ENCODE measurements around the gene CRK.

GRCh38 chr17:1482680-1483079, 26.6 kb upstream of the CRK start:
- TF ChIP-seq POLR2AphosphoS5 (IDR thresholded peaks at IDR 0.05; ENCODE audit: low read depth, low read length): no peak
- no peak for TF ChIP-seq TAF1 (IDR thresholded peaks at IDR 0.05; ENCODE audit: borderline replicate concordance, insufficient read depth, low read length)
- TF ChIP-seq SIN3A (IDR thresholded peaks at IDR 0.05; ENCODE audit: borderline replicate concordance, insufficient read depth, low read length): no peak
